COR-L47 (cell line): ENCODE measurements around the gene DGCR8.
A peak's percentile ranks its signal among the peaks of the same experiment; 100 is the strongest.

ENCODE experiments used
- DNase-seq: peaks from one replicate; lab custom pipeline; 2025; lab: John Stamatoyannopoulos, UW

Gene DGCR8

DNA sequence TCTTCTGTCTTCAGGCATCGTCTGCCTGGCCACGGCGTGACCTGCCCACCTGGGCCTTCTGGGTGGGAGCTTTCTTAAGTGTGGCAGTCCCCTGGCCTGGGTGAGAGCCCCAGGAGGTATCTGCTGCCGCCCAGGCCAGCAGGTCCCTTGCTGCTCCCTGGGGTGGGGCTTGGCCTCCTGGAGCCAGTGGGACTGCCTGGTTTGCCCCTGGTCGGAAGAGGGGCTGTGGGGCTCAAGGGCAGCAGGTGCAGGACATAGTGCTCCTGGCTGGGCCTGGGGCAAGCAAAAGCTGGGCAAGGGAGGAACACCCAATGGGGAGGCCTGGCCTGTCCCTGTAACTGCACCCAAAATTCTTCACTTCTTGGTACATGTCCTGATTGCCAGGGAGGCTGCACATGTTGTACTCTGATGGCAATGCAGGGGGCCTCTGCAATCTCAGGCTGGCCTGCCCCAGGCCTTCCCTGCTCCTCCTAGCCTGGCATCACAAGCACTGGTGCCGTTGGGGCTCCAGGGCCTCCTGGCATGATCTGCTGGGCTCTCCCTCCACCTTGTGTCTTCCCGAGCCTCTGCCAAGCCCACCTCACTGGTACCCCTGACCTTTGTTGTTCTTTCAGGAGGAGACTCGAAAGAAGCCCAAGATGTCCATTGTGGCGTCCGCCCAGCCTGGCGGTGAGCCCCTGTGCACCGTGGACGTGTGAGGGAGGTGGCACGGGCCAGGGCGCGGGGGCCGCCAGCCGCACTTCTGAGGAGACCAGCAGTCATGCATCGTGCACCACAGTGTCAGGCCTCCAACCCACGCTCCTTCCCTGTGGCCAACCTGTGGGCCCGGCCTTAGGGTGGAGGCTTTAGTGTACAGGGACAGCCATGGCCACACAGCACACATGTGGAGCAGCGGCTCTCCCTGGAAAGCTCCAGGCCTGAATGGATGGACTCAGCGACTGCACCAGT, 29.6 kb downstream of the DGCR8 start:
- DNase-seq = no peak

GRCh38 chr22:20110359-20110985, 30.4 kb downstream of the DGCR8 start:
- no peak for DNase-seq

GRCh38 chr22:20111045-20111688, 31.1 kb downstream of the DGCR8 start:
- peak; percentile 53 for DNase-seq

- DNase-seq = no peak
These were observed 31.9 kb downstream of the DGCR8 start for GRCh38 chr22:20111689-20112622.

DNA sequence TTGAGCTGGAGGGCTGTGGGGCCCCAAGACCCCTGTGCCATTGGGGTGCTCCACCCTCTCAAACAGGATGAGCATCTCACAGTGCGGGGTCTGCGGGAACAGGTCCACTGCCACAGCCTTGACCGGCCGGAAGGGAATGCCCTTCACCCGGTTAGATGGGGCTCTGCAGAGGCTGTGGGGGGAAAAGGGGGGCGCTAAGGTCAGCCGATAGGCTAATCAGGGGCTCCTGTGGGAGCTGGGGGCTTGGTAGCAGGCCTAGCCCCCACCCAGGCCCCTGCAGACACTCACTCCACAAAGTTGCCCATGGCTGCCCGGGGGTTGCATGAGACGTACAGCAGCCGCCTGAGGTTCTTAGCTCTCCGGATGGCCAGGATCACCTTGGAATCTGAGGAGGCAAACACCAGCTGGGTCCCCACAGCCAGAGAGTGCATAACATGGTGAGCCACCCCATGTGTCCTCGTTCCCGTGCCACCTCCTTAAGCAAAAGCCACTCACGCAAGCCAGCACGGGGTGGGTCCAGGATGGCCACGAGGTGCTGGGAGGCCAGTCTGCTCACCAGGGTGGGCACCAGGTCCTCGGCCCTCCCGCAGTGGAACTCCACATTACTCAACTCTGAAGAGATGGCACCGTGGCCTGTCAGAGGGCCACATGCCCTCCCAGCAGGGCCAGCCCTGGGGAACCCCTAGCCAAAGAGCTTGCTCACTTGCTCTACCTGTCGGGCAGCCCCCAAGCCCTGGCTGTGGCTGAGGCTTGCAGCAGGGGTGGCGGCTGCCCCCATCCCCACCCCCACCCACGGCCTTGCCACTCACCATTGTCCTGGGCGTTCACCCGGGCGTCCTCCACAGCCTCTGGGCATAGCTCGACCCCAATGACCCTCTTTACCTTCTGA, 32.8 kb downstream of the DGCR8 start:
- DNase-seq = no peak

- no peak for DNase-seq
These were observed 33.7 kb downstream of the DGCR8 start for GRCh38 chr22:20113551-20114310.

DNA sequence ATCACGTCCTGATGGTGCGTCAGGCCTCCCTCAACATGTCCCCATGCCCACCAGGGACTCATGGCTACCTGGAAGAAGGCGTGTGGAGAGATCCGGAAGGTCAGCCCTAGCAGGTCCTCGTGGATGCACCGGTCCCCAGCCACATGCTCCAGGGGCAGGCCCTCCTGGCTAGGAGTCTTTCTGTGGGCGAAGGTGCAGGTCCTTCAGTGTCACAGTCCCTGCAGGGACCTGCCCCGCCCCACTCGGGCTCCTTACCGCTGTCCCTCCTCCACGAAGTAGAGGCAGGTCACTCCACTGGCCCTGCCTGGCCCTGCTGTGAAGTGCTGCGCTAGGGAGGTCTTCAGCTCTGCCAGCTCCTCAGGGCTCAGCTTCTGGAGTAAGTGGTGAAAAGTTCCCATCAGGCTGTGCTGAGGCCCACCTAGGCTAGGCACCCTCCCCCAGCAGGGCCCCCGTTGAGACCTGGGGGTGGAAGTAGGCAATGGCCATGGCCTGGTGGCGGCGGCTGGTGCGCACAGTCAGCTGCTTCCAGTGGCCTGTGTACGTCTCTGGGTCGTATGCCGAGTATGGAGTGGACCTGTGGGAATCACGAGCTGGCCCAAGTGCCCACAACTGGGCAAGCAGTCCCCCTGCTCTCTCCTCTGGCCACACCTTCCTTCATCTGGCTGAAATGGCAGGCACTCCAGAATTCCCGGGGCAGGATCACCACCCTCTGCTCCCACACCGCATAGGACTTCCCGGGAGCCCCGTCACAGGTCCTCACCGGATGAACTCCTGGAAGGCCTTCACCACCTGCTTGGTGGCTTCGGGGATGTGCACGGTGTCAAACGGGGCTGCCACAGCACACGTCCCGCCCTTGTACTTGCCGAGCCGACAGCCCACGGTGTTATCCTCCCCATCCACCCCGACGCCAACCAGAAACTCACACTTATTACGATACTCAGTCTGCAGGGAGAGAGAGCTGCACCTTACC, 34.8 kb downstream of the DGCR8 start:
- DNase-seq = no peak

DNA sequence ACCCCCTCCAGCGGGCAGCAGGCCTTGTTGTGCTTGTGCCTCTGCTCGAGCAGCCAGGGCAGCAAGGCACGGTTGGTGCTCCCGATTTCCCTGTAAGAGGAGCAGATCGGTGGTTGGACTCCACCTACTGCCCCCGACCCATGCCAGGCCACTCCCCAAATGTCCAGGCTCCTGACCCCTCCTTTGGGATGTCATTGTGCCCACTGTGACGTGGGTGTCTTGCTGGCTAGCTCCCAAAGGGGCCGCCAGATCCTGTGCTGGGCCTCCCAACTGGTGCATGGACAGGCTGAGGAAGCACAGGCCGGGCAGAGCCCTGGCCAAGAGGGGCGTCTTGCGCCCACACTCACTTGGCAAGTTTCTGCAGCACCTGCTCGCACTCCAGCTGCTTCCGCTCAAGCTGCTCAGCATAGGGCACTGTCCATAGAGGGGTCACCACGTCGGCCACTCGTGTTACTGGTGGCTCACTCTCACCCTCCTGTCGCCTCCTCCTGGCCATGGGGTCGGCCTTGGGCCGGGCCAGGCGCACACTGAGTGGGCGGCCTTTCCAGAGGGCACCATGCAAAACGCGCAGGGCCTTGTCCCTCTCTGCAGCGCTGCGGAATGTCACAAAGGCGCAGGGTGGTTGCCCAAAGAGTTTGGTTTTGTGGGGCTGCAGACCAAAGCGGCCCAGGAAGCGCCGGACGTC, 35.8 kb downstream of the DGCR8 start, which contains the start of gene RANBP1:
TSS of gene RANBP1 (plus strand) at position 414 of the 685 bp plus-strand sequence. CDS start at position 495, 81 bp downstream.
- DNase-seq = no peak

DNA sequence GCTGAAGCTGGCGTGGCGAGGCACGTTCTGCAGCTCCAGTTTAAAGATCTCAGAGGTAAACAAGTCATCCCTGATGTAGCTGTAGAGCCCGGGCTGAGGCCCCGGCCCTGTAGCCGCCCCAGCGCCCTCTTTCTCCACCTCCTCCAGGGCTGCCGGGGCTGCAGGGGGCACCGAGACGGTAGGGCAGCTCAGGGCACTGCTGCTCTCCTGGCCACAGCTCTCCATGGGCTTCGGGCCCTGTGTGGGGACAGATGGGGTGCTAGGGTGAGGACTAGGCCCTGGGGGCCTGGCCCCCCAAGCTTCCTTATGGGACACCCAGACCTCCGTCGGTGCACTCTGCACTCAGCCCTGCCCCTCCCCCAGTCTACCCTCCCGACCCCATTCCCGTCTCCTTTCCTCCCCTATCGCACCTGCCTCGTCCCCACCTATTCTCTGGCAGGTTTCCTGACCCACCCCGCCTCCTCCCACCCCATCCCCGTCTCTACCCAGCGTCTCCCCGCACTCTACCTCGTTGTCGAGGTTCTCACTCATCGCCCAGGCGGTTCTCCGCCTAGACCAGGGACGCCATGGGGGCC, 36.4 kb downstream of the DGCR8 start:
- DNase-seq = no peak

GRCh38 chr22:20116951-20117632, 37.1 kb downstream of the DGCR8 start, which contains the start of gene TRMT2A:
Gene TRMT2A, minus strand, starts transcription at chr22:20117226. Its CDS starts 320 bp downstream, at chr22:20116906.
- peak; percentile 98 for DNase-seq

GRCh38 chr22:20117633-20118299, 37.7 kb downstream of the DGCR8 start:
- DNase-seq = no peak

GRCh38 chr22:20118300-20119020, 38.4 kb downstream of the DGCR8 start:
- DNase-seq = peak; percentile 23

DNA sequence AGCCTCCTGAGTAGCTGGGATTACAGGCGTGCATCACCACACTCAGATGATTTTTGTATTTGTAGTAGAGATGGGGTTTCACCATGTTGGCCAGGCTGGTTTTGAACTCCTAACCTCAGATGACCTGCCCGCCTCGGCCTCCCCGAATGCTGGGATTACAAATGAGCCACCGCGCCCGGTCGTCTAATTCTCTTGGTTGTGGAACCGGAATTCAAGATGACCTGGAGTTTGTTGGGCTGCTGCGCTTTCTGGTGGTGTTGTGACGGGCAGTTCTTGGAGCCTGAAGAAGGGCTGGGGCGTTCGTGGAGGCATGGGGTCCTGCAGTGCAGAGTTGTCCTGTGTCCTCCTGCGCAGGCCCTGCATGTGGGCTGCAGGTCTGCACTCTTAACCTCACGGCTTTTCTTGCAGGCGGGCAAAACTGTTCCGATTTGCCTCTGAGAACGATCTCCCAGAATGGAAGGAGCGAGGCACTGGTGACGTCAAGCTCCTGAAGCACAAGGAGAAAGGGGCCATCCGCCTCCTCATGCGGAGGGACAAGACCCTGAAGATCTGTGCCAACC, 41.9 kb downstream of the DGCR8 start:
- no peak for DNase-seq

DNA sequence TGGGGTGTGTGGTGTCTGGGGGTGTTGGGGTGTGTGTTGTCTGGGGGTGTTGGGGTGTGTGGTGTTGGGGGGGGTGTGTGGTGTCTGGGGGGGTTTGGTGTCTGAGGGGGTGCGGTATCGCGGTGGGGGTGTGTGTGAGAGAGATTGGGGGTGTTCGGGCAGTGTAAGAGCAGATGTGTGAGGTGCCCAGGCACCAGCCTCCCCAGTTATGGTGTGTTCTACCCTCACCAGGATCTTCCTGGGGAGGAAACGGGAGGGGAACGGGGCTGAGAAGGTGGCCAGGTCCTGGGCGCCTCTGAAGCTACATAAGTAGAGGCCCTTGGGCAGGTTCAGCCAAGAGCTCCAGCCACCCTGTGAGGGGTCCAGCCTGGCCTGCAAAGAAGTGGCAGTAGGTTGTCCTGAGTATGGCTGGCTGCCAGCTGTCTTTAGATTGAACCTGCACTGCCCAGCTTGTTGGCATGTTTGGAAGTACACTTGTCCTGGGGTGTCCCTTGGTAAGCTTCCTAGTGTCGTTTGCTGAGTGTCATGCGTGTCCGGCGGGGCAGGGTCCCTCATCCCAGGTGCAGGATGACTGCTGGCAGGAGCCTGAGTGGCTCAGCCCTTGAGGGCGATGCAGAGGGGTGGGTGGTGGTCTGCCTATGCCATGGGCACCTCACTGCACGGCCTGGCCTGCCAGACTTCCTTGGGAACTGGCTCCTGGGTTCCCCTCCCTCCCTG, 43.5 kb downstream of the DGCR8 start:
- no peak for DNase-seq
